H1 (cell line): Measurements from ENCODE around the gene SLC6A12. TPM values are rescaled to one million over a fixed set of nuclear protein-coding genes. Genes with fewer than 3 reads are reported as not detected.

ENCODE experiments used
- CTCF ChIA-PET: fragments of 300-600 bp; sonication (Branson Sonifier 250); formaldehyde crosslinking; loops from one replicate; lab custom pipeline; 2021; ENCODE audit not compliant: partially characterized antibody; lab: Charles Lee
- POLR2A ChIA-PET: fragments of 300-600 bp; sonication (Branson Sonifier 250); formaldehyde crosslinking; loops from one replicate; lab custom pipeline; 2021; ENCODE audit warnings: inconsistent platforms; ENCODE audit not compliant: partially characterized antibody; lab: Charles Lee
- DNase-seq, 2 experiments: peaks; one replicate each; pipeline versions ENCODE4 v3.0.0 to v3.0.0-alpha.2; 2010 to 2022; ENCODE audit warnings: low spot score in 2 of 2, low read depth in 1 of 2, mixed read lengths in 1 of 2
- FAIRE-seq: peaks from 2 replicates; lab custom pipeline; 2011; peaks lifted over from hg19 to GRCh38; lab: Jason Lieb, UNC
- H2AFZ ChIP-seq: 2 replicates; pipeline ENCODE4 v1.8.1; 2012; ENCODE audit warnings: low read length, inconsistent platforms
- H2AK5ac ChIP-seq: 2 replicates; pipeline ENCODE4 v1.6.1; 2013; ENCODE audit warnings: low read depth, low read length
- H2BK120ac ChIP-seq: replicated peaks from 2 replicates; pipeline ENCODE3; 2013; ENCODE audit warnings: low read depth, low read length, inconsistent platforms
- H2BK12ac ChIP-seq: 2 replicates; pipeline ENCODE4 v1.6.1; 2013; ENCODE audit warnings: low read depth, low read length
- H2BK15ac ChIP-seq: 2 replicates; pipeline ENCODE4 v1.6.1; 2013; ENCODE audit warnings: low read length
- H2BK20ac ChIP-seq: 2 replicates; pipeline ENCODE4 v1.6.1; 2013; ENCODE audit warnings: low read length
- H2BK5ac ChIP-seq: 2 replicates; pipeline ENCODE4 v1.6.1; 2013; ENCODE audit warnings: low read depth, low read length
- H3K14ac ChIP-seq: 2 replicates; pipeline ENCODE4 v1.6.1; 2013; ENCODE audit warnings: inconsistent platforms; ENCODE audit not compliant: insufficient read length
- H3K18ac ChIP-seq: 2 replicates; pipeline ENCODE4 v1.6.1; 2013; ENCODE audit warnings: low read length; ENCODE audit errors: extremely low read depth
- H3K23ac ChIP-seq: 2 replicates; pipeline ENCODE4 v1.6.1; 2013; ENCODE audit warnings: inconsistent platforms; ENCODE audit not compliant: insufficient read length
- H3K23me2 ChIP-seq: 2 replicates; pipeline ENCODE4 v1.6.1; 2013; ENCODE audit warnings: low read depth, low read length
- H3K27ac ChIP-seq: 2 replicates; pipeline ENCODE4 v1.6.1; 2011; ENCODE audit warnings: low read depth, low read length, inconsistent platforms
- H3K27me3 ChIP-seq, 4 experiments: replicated peaks in 1 of 4; 1 replicate in 1 of 4; 2 replicates in 3 of 4; pipeline versions ENCODE4 v1.6.1 to v1.8.1; 2011 to 2013; ENCODE audit warnings: low read length in 3 of 4, mild to moderate bottlenecking in 3 of 4, inconsistent platforms in 2 of 4, mixed read lengths in 2 of 4, moderate library complexity in 1 of 4; ENCODE audit not compliant: control insufficient read depth in 3 of 4, insufficient read depth in 3 of 4; ENCODE audit errors: extremely low read depth in 1 of 4
- H3K36me3 ChIP-seq, 4 experiments: 2 replicates each; pipeline versions ENCODE4 v1.6.1 to v1.8.1; 2011 to 2013; ENCODE audit warnings: mild to moderate bottlenecking in 4 of 4, low read length in 3 of 4, moderate library complexity in 2 of 4, control low read depth in 1 of 4, inconsistent platforms in 1 of 4; ENCODE audit not compliant: insufficient read depth in 4 of 4, control insufficient read depth in 2 of 4
- H3K4ac ChIP-seq: replicated peaks from 2 replicates; pipeline ENCODE3; 2013; ENCODE audit warnings: low read length, low read depth, mixed read lengths, inconsistent platforms; ENCODE audit not compliant: insufficient read length
- H3K4me1 ChIP-seq, 4 experiments: replicated peaks in 1 of 4; 1 replicate in 1 of 4; 2 replicates in 3 of 4; pipeline versions ENCODE4 v1.6.1 to v1.8.1; 2011 to 2013; ENCODE audit warnings: low read length in 3 of 4, inconsistent platforms in 2 of 4, mixed read lengths in 1 of 4; ENCODE audit not compliant: insufficient read depth in 4 of 4, control insufficient read depth in 3 of 4
- H3K4me2 ChIP-seq, 2 experiments: 2 replicates each; pipeline versions ENCODE4 v1.6.1 to v1.8.1; 2011 to 2013; ENCODE audit warnings: low read depth in 2 of 2, low read length in 2 of 2, control low read depth in 1 of 2, inconsistent platforms in 1 of 2, mild to moderate bottlenecking in 1 of 2; ENCODE audit not compliant: insufficient read depth in 1 of 2
- H3K4me3 ChIP-seq, 4 experiments: fragments of 200-600, 300-600 bp in 1 of 4; sonication (generic), shearing (Covaris generic), sonication (Bioruptor Twin) in 1 of 4; 2 replicates each; pipeline versions ENCODE4 v1.5.1 to v1.8.1; 2011 to 2016; ENCODE audit warnings: low read length in 4 of 4, low read depth in 3 of 4, control low read depth in 2 of 4, inconsistent platforms in 2 of 4, mild to moderate bottlenecking in 2 of 4, mixed read lengths in 1 of 4, moderate library complexity in 1 of 4; ENCODE audit not compliant: insufficient read depth in 2 of 4; ENCODE audit errors: extremely low read depth in 1 of 4
- H3K56ac ChIP-seq: replicated peaks from 2 replicates; pipeline ENCODE3; 2013; ENCODE audit warnings: low read depth, mild to moderate bottlenecking, mixed read lengths, low read length, inconsistent platforms; ENCODE audit not compliant: insufficient read length
- H3K79me1 ChIP-seq: 2 replicates; pipeline ENCODE4 v1.6.1; 2013; ENCODE audit warnings: low read depth, low read length, control low read depth
- H3K79me2 ChIP-seq, 2 experiments: 2 replicates each; pipeline versions ENCODE4 v1.6.1 to v1.8.1; 2012 to 2013; ENCODE audit warnings: low read length in 2 of 2, mild to moderate bottlenecking in 2 of 2, inconsistent platforms in 1 of 2; ENCODE audit not compliant: insufficient read depth in 2 of 2, control insufficient read depth in 1 of 2
- H3K9ac ChIP-seq, 4 experiments: replicated peaks in 1 of 4; 1 replicate in 1 of 4; 2 replicates in 3 of 4; pipeline versions ENCODE4 v1.6.1 to v1.8.1; 2011 to 2013; ENCODE audit warnings: low read depth in 3 of 4, low read length in 3 of 4, control low read depth in 2 of 4, mild to moderate bottlenecking in 2 of 4, moderate library complexity in 2 of 4, inconsistent platforms in 1 of 4; ENCODE audit errors: extremely low read depth in 1 of 4
- H3K9me3 ChIP-seq, 2 experiments: 2 replicates each; pipeline versions ENCODE4 v1.6.1 to v1.8.1; 2012 to 2013; ENCODE audit warnings: mild to moderate bottlenecking in 2 of 2, moderate library complexity in 2 of 2, control low read depth in 1 of 2, inconsistent platforms in 1 of 2, low read depth in 1 of 2, low read length in 1 of 2, mixed read lengths in 1 of 2; ENCODE audit not compliant: insufficient read depth in 2 of 2
- H4K20me1 ChIP-seq, 2 experiments: replicated peaks in 1 of 2; 2 replicates each; pipeline versions ENCODE3 to v1.8.1; 2011 to 2013; ENCODE audit warnings: inconsistent platforms in 2 of 2, low read length in 2 of 2, mild to moderate bottlenecking in 1 of 2; ENCODE audit not compliant: insufficient read depth in 2 of 2, control insufficient read depth in 1 of 2
- H4K5ac ChIP-seq: 2 replicates; pipeline ENCODE4 v1.6.1; 2013; ENCODE audit warnings: low read length, low read depth, mixed read lengths, inconsistent platforms; ENCODE audit not compliant: insufficient read length
- H4K8ac ChIP-seq: 2 replicates; pipeline ENCODE4 v1.8.0; 2013; ENCODE audit warnings: mild to moderate bottlenecking, moderate library complexity, low read length, inconsistent platforms; ENCODE audit not compliant: insufficient read depth; ENCODE audit errors: extremely low read depth
- H4K91ac ChIP-seq: replicated peaks from 2 replicates; pipeline ENCODE3; 2013; ENCODE audit warnings: low read length, mixed read lengths, inconsistent platforms; ENCODE audit not compliant: insufficient read length
- ASH2L ChIP-seq: fragments of 200-600, 300-600 bp; sonication (generic); IDR thresholded peaks from one replicate; pipeline ENCODE4 v1.7.1; 2017; ENCODE audit warnings: low read length
- ATF3 ChIP-seq: IDR thresholded peaks from 2 replicates; pipeline ENCODE4 v1.6.1; 2011; ENCODE audit warnings: low read depth, mild to moderate bottlenecking, low read length; ENCODE audit not compliant: insufficient read depth
- GTF2F1 ChIP-seq: IDR thresholded peaks from 2 replicates; pipeline ENCODE4 v1.6.1; 2012; ENCODE audit warnings: low read depth, low read length, improper control_type of control experiment, borderline replicate concordance
- JUN ChIP-seq: IDR thresholded peaks from 2 replicates; pipeline ENCODE4 v1.6.1; 2011; ENCODE audit warnings: low read depth, mild to moderate bottlenecking, improper control_type of control experiment, low read length
- KDM5A ChIP-seq: fragments of 200-600 bp; IDR thresholded peaks from 2 replicates; pipeline ENCODE4 v1.7.1; 2012; ENCODE audit warnings: mild to moderate bottlenecking, low read length, inconsistent platforms, mixed read lengths
- NRF1 ChIP-seq: IDR thresholded peaks from 2 replicates; pipeline ENCODE4 v1.6.1; 2011; ENCODE audit warnings: mild to moderate bottlenecking, low read depth, low read length, improper control_type of control experiment
- RNF2 ChIP-seq: fragments of 200-900, 300-1000 bp; sonication (generic); IDR thresholded peaks from 2 replicates; pipeline ENCODE4 v1.7.1; 2016; ENCODE audit warnings: borderline replicate concordance, low read depth, mild to moderate bottlenecking, antibody characterized with exemption, low read length; ENCODE audit not compliant: poor library complexity, severe bottlenecking; ENCODE audit errors: missing control alignments
- SP2 ChIP-seq: IDR thresholded peaks from 2 replicates; pipeline ENCODE4 v1.6.1; 2012; ENCODE audit warnings: mild to moderate bottlenecking, low read length, inconsistent platforms
- SRF ChIP-seq: IDR thresholded peaks from 2 replicates; pipeline ENCODE4 v1.6.1; 2011; ENCODE audit warnings: mild to moderate bottlenecking, low read depth, low read length, moderate library complexity
- TCF12 ChIP-seq: IDR thresholded peaks from 2 replicates; pipeline ENCODE4 v1.6.1; 2011; ENCODE audit warnings: low read depth, mild to moderate bottlenecking, low read length
- TEAD4 ChIP-seq: IDR thresholded peaks from 2 replicates; pipeline ENCODE4 v1.6.1; 2012; ENCODE audit warnings: low read depth, low read length, inconsistent platforms, mixed read lengths
- USF2 ChIP-seq: IDR thresholded peaks from 2 replicates; pipeline ENCODE4 v1.6.1; 2011; ENCODE audit warnings: low read length, improper control_type of control experiment
- WGBS, 2 experiments: shearing (Covaris generic) in 1 of 2; methylation state at CpG; one replicate each; pipeline versions ENCODE4 v1.1.6 to v1.1.7; 2013 to 2015; ENCODE audit warnings: low lambda C conversion rate in 2 of 2, mixed read lengths in 2 of 2, inconsistent platforms in 1 of 2, low coverage in 1 of 2, missing lambda C conversion rate in 1 of 2; ENCODE audit not compliant: insufficient replicate concordance in 2 of 2, insufficient coverage in 1 of 2, insufficient read length in 1 of 2; ENCODE audit errors: extremely low coverage in 1 of 2, missing lambda C conversion rate in 1 of 2; 5-methylcytosine and 5-hydroxymethylcytosine counted together
- polyA plus RNA-seq, 7 experiments: library from polyadenylated mRNA; depleted of rRNA in 3 of 7; stranded (reverse) in 5 of 7; unstranded in 2 of 7; fragments of >200 nt in 5 of 7; fragments of 200-250 nt in 2 of 7; gene quantifications; 1 replicate in 5 of 7; 2 replicates in 1 of 7; 4 replicates in 1 of 7; pipeline versions ENCODE4 v1.2.1 to v1.2.3, GENCODE V29; 2011 to 2013; ENCODE audit warnings: missing spikeins in 2 of 7, mixed read lengths in 2 of 7
- total RNA-seq: library from RNA; stranded (reverse); fragmentation: NEBNext Ultra II Directional; extraction: Animal tissue kit (Norgen Biotek cat#: 25700); gene quantifications from 2 replicates; pipeline ENCODE4 v1.2.1, GENCODE V29; 2021

The SLC6A12 gene
- total and polyA plus RNA-seq, 2 of the 8 experiments (the other 6 are each of a cell fraction or from before 2014, with no cell fraction given): 0.70 to 1.1 TPM

- ChIA-PET POLR2A (interaction anchor here (0.7 kb wide), 1 partner anchor 17 kb away, joined by 3 read pairs; no protein-coding TSS in a partner anchor), CTCF (interaction anchor here (1.2 to 3.4 kb wide), 3 partner anchors 11 to 22 kb away, joined by 3 to 31 read pairs (median 4); no protein-coding TSS in a partner anchor)
- Histone ChIP-seq H3K18ac (no peak overlapping the region), H3K79me1 (no peaks in the 10 kb centered on the region), H3K36me3 (no peaks in the 10 kb centered on the region), H3K4ac (no peak overlapping the region), H3K4me2 (no peak overlapping the region), H3K79me2 (no peaks in the 10 kb centered on the region), H4K91ac (no peak overlapping the region), H3K4me1 (peaks cover 0 to 24% (median 15%) of the 10 kb centered on the region in 4 experiments; a peak in 6 of 7 replicates), H2BK5ac (no peak overlapping the region), H2BK20ac (no peak overlapping the region), H4K8ac (no peak overlapping the region), H3K27me3 (peaks cover 2 to 32% (median 21%) of the 10 kb centered on the region in 4 experiments), H3K14ac (no peak overlapping the region), H3K23ac (no peak overlapping the region), H2BK15ac (no peak overlapping the region), H3K27ac (no peak overlapping the region), H2AK5ac (no peak overlapping the region), H3K56ac (no peak overlapping the region), H3K9ac (no peak overlapping the region), H2AFZ (no peak overlapping the region), H2BK120ac (no peak overlapping the region), H4K20me1 (peaks cover 0 to 2% of the 10 kb centered on the region in 2 experiments), H2BK12ac (no peak overlapping the region), H3K4me3 (no peak overlapping the region), H3K23me2 (peaks cover under 1% of the 10 kb centered on the region; the same call in 1 of the 2 replicates), H4K5ac (no peak overlapping the region), H3K9me3 (no peaks in the 10 kb centered on the region)
- FAIRE-seq (no peak), DNase-seq (no peak)
- WGBS, 2 experiments: 89% methylated on average over 15 of the region's 15 CpGs; no CpG with 5 or more reads in 1 of the 2 experiments
- TF ChIP-seq ASH2L (no peak), NRF1 (no peak), JUN (no peak), KDM5A (no peak), TCF12 (no peak), ATF3 (no peak), GTF2F1 (no peak), TEAD4 (no peak), RNF2 (no peak), SRF (no peak), USF2 (no peak), SP2 (no peak)
Observed at GRCh38 chr12:209246-209645, 4.7 kb downstream of the SLC6A12 start.
